HFFc6 (cell line): ENCODE data around the gene PTCSC3. TPM values are rescaled to one million over a fixed set of nuclear protein-coding genes. Genes with fewer than 3 reads are reported as not detected.

ENCODE experiments used
- DNase-seq: peaks from one replicate; pipeline ENCODE4 v3.0.0-alpha.2; 2018
- H3K27ac Mint-ChIP-seq: 2 replicates; pipeline ENCODE4 v1.8.0; 2020; ENCODE audit warnings: mild to moderate bottlenecking, mixed read lengths
- H3K27me3 Mint-ChIP-seq: 2 replicates; pipeline ENCODE4 v1.8.0; 2021; ENCODE audit warnings: mild to moderate bottlenecking, moderate library complexity, mixed read lengths; ENCODE audit not compliant: insufficient read depth
- H3K36me3 Mint-ChIP-seq: 2 replicates; pipeline ENCODE4 v1.8.0; 2021; ENCODE audit warnings: low read depth, mixed read lengths
- H3K4me1 Mint-ChIP-seq: 2 replicates; pipeline ENCODE4 v1.8.0; 2020; ENCODE audit warnings: low read depth, mixed read lengths
- H3K4me3 Mint-ChIP-seq: 2 replicates; pipeline ENCODE4 v1.8.0; 2020; ENCODE audit warnings: mild to moderate bottlenecking, moderate library complexity, mixed read lengths
- H3K9me3 Mint-ChIP-seq: 2 replicates; pipeline ENCODE4 v1.8.0; 2020; ENCODE audit warnings: mild to moderate bottlenecking, mixed read lengths
- total RNA-seq, 6 experiments: library from RNA; stranded (reverse); fragmentation: NEBNext Ultra II Directional; extraction: Animal tissue kit (Norgen Biotek cat#: 25700); gene quantifications; 2 replicates in 1 of 6; 3 replicates in 5 of 6; pipeline ENCODE4 v1.2.3, GENCODE V29; 2021
- TF ChIP-seq, protein P1 (sequence below): fragments of 200-600 bp; sonication (generic); IDR thresholded peaks from 2 replicates; pipeline ENCODE4 v1.5.0; 2021; ENCODE audit warnings: antibody characterized with exemption, mild to moderate bottlenecking

PTCSC3 gene
- total RNA-seq, 6 experiments from 2014 or later, result not detected

DNA sequence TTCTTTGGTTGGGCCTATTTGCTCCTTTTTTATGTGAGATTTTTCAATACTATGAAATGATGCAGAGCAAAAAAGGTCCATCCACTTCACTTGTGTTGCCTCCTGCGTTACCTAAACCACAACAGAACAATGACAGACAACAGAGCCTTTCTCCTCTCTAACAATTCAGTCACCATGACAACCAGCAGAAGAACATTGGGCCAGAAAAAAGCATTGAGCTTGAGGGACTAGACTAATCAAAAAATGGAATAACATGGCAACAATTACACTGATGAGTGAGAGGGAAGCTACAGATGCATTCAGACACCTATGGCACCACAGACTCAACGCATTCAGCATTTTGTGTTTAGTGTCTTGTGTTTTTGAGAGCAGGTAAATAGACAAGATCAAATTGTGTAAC is 44.6 kb upstream of the PTCSC3 start:
- TF ChIP-seq, protein P1, sequence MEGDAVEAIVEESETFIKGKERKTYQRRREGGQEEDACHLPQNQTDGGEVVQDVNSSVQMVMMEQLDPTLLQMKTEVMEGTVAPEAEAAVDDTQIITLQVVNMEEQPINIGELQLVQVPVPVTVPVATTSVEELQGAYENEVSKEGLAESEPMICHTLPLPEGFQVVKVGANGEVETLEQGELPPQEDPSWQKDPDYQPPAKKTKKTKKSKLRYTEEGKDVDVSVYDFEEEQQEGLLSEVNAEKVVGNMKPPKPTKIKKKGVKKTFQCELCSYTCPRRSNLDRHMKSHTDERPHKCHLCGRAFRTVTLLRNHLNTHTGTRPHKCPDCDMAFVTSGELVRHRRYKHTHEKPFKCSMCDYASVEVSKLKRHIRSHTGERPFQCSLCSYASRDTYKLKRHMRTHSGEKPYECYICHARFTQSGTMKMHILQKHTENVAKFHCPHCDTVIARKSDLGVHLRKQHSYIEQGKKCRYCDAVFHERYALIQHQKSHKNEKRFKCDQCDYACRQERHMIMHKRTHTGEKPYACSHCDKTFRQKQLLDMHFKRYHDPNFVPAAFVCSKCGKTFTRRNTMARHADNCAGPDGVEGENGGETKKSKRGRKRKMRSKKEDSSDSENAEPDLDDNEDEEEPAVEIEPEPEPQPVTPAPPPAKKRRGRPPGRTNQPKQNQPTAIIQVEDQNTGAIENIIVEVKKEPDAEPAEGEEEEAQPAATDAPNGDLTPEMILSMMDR, result no peak
- no peaks in the 10 kb centered on the region for H3K4me1 Mint-ChIP-seq
- H3K36me3 Mint-ChIP-seq, result no peaks in the 10 kb centered on the region
- no peak overlapping the region for H3K4me3 Mint-ChIP-seq
- no peaks in the 10 kb centered on the region for H3K9me3 Mint-ChIP-seq
- peaks cover 5% of the 10 kb centered on the region for H3K27me3 Mint-ChIP-seq
- no peak overlapping the region for H3K27ac Mint-ChIP-seq
- DNase-seq, result no peak

- Mint-ChIP-seq H3K4me1 (no peaks in the 10 kb centered on the region), H3K27me3 (peaks cover 3% of the 10 kb centered on the region), H3K4me3 (no peak overlapping the region), H3K9me3 (no peaks in the 10 kb centered on the region), H3K36me3 (no peaks in the 10 kb centered on the region), H3K27ac (no peak overlapping the region)
- TF ChIP-seq, protein P1, result no peak
- no peak for DNase-seq
Observed at GRCh38 chr14:36217732-36218131, 41.2 kb upstream of the PTCSC3 start.

DNA sequence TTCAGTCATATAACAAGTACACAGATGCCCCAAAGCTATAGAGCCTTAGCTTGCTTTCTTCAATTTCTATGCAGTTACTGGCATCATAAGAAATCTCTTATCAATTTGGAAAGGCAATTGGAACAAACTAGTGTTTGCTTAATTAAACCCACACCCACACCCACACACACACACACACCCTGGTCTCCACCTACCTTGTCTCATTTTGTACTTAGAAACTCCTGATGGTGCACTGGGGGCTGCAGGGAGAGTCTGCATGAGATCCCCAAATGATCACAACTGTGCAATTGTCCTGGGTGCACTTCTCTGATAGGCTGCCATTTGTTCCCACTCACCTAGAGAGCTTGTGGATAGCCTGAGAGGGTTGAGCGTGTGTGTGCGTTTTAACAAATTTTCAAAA is 40.5 kb upstream of the PTCSC3 start:
- peaks cover 3% of the 10 kb centered on the region for H3K27me3 Mint-ChIP-seq
- no peaks in the 10 kb centered on the region for H3K36me3 Mint-ChIP-seq
- no peak overlapping the region for H3K27ac Mint-ChIP-seq
- no peaks in the 10 kb centered on the region for H3K4me1 Mint-ChIP-seq
- H3K4me3 Mint-ChIP-seq, result no peak overlapping the region
- no peak for DNase-seq
- TF ChIP-seq, protein P1, result no peak
- no peaks in the 10 kb centered on the region for H3K9me3 Mint-ChIP-seq

GRCh38 chr14:36215217-36215598 is 38.7 kb upstream of the PTCSC3 start:
- H3K4me3 Mint-ChIP-seq, result no peak overlapping the region
- H3K4me1 Mint-ChIP-seq, result no peaks in the 10 kb centered on the region
- peaks cover 3% of the 10 kb centered on the region for H3K27me3 Mint-ChIP-seq
- H3K36me3 Mint-ChIP-seq, result no peaks in the 10 kb centered on the region
- H3K9me3 Mint-ChIP-seq, result no peaks in the 10 kb centered on the region
- no peak overlapping the region for H3K27ac Mint-ChIP-seq
- TF ChIP-seq, protein P1, result no peak
- DNase-seq, result no peak

GRCh38 chr14:36214476-36215216 is 38.1 kb upstream of the PTCSC3 start:
- H3K4me1 Mint-ChIP-seq, result no peaks in the 10 kb centered on the region
- no peak overlapping the region for H3K27ac Mint-ChIP-seq

More at GRCh38 chr14:36214476-36215216, 38.1 kb upstream of the PTCSC3 start:
- H3K9me3 Mint-ChIP-seq, result no peaks in the 10 kb centered on the region
- TF ChIP-seq, protein P1, result no peak
- H3K36me3 Mint-ChIP-seq, result no peaks in the 10 kb centered on the region
- H3K27me3 Mint-ChIP-seq, result peaks cover 3% of the 10 kb centered on the region
- H3K4me3 Mint-ChIP-seq, result no peak overlapping the region
- DNase-seq, result no peak
